ENCODE measurements around the gene TLCD3B.

GRCh38 chr16:30017277-30017656 lies 13.8 kb downstream of the TLCD3B start:
- TF ChIP-seq, protein P1, sequence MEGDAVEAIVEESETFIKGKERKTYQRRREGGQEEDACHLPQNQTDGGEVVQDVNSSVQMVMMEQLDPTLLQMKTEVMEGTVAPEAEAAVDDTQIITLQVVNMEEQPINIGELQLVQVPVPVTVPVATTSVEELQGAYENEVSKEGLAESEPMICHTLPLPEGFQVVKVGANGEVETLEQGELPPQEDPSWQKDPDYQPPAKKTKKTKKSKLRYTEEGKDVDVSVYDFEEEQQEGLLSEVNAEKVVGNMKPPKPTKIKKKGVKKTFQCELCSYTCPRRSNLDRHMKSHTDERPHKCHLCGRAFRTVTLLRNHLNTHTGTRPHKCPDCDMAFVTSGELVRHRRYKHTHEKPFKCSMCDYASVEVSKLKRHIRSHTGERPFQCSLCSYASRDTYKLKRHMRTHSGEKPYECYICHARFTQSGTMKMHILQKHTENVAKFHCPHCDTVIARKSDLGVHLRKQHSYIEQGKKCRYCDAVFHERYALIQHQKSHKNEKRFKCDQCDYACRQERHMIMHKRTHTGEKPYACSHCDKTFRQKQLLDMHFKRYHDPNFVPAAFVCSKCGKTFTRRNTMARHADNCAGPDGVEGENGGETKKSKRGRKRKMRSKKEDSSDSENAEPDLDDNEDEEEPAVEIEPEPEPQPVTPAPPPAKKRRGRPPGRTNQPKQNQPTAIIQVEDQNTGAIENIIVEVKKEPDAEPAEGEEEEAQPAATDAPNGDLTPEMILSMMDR (IDR thresholded peaks at IDR 0.05) = no peak
- no peak for TF ChIP-seq POLR2A (IDR thresholded peaks at IDR 0.05)
